HG03342 (cell line): ENCODE measurements around the gene TTC29.
A peak's percentile ranks its signal among the peaks of the same experiment; 100 is the strongest.

Experiments
- ATAC-seq: cut with Tn5 transposase; IDR thresholded peaks from one replicate; pipeline ENCODE4 v1.9.1; 2021; ENCODE audit warnings: mild to moderate bottlenecking, moderate library complexity; ENCODE audit not compliant: unreplicated experiment

The TTC29 gene

GRCh38 chr4:146945556-146946374 is at the start of gene TTC29:
TTC29 (minus strand) TSS chr4:146945864; CDS start chr4:146939895, 5,969 bp downstream.
- ATAC-seq, result peak; percentile 100

GRCh38 chr4:146981651-146982050 is 36.0 kb upstream of the TTC29 start:
- ATAC-seq, result no peak

- no peak for ATAC-seq
Observed at GRCh38 chr4:146978641-146979040, 33.0 kb upstream of the TTC29 start.

- ATAC-seq, result no peak
Observed at GRCh38 chr4:146976145-146976544, 30.5 kb upstream of the TTC29 start.

GRCh38 chr4:146975527-146975926 is 29.9 kb upstream of the TTC29 start:
- no peak for ATAC-seq

GRCh38 chr4:146975036-146975435 is 29.4 kb upstream of the TTC29 start:
- no peak for ATAC-seq

GRCh38 chr4:146972036-146972435 is 26.4 kb upstream of the TTC29 start:
- ATAC-seq, result no peak

- ATAC-seq, result no peak
Observed at GRCh38 chr4:146969126-146969525, 23.5 kb upstream of the TTC29 start.

GRCh38 chr4:146960634-146961033 is 15.0 kb upstream of the TTC29 start:
- no peak for ATAC-seq

- ATAC-seq, result no peak
Observed at GRCh38 chr4:146959692-146960091, 14.0 kb upstream of the TTC29 start.

GRCh38 chr4:146957237-146957636 is 11.6 kb upstream of the TTC29 start:
- ATAC-seq, result no peak

GRCh38 chr4:146952896-146953295 is 7.2 kb upstream of the TTC29 start:
- no peak for ATAC-seq

GRCh38 chr4:146949559-146949958 is 3.9 kb upstream of the TTC29 start:
- ATAC-seq, result no peak

GRCh38 chr4:146943691-146944375 is 1.8 kb downstream of the TTC29 start:
- ATAC-seq, result no peak

GRCh38 chr4:146932116-146932515 is 13.5 kb downstream of the TTC29 start:
- no peak for ATAC-seq

- no peak for ATAC-seq
Observed at GRCh38 chr4:146930673-146931072, 15.0 kb downstream of the TTC29 start.

GRCh38 chr4:146927695-146928094 is 18.0 kb downstream of the TTC29 start:
- ATAC-seq, result no peak

- no peak for ATAC-seq
Observed at GRCh38 chr4:146916479-146917076, 29.1 kb downstream of the TTC29 start.

GRCh38 chr4:146915132-146915531 is 30.5 kb downstream of the TTC29 start:
- no peak for ATAC-seq

- ATAC-seq, result no peak
Observed at GRCh38 chr4:146900295-146900694, 45.4 kb downstream of the TTC29 start.

GRCh38 chr4:146890301-146890700 is 55.4 kb downstream of the TTC29 start:
- no peak for ATAC-seq

- ATAC-seq, result no peak
Observed at GRCh38 chr4:146883070-146883469, 62.6 kb downstream of the TTC29 start.
